GM06990 (cell line): ENCODE measurements around the gene NFATC4.

ENCODE experiments used
- DNase-seq: peaks from one replicate; pipeline ENCODE4 v3.0.0-alpha.2; 2011; ENCODE audit not compliant: insufficient read length; ENCODE audit errors: extremely low read depth
- H3K27me3 ChIP-seq: replicated peaks from 2 replicates; pipeline ENCODE4 v1.6.0; 2011; ENCODE audit warnings: low read length; ENCODE audit not compliant: control insufficient read depth, insufficient read depth
- H3K36me3 ChIP-seq: 2 replicates; pipeline ENCODE4 v1.5.1; 2011; ENCODE audit warnings: low read length; ENCODE audit not compliant: control insufficient read depth, insufficient read depth
- H3K4me3 ChIP-seq: replicated peaks from 2 replicates; pipeline ENCODE4 v1.5.1; 2011; ENCODE audit warnings: low read depth, mild to moderate bottlenecking, control low read depth, low read length
- CTCF ChIP-seq: IDR thresholded peaks from 2 replicates; pipeline ENCODE4 v1.5.1; 2011; ENCODE audit warnings: low read length, control low read depth, mild to moderate bottlenecking, inconsistent platforms; ENCODE audit not compliant: insufficient read depth, poor library complexity, severe bottlenecking

The NFATC4 gene

GRCh38 chr14:24360281-24360680 is 7.7 kb upstream of the NFATC4 start:
- TF ChIP-seq CTCF, result no peak
- H3K36me3 ChIP-seq, result no peaks in the 10 kb centered on the region
- DNase-seq, result no peak
- no peaks in the 10 kb centered on the region for H3K27me3 ChIP-seq
- H3K4me3 ChIP-seq, result no peak overlapping the region

- no peak for DNase-seq
- Histone ChIP-seq H3K27me3 (no peaks in the 10 kb centered on the region), H3K36me3 (no peaks in the 10 kb centered on the region), H3K4me3 (no peak overlapping the region)
- TF ChIP-seq CTCF, result no peak
Observed at GRCh38 chr14:24361326-24361725, 6.7 kb upstream of the NFATC4 start.

- H3K36me3 ChIP-seq, result no peaks in the 10 kb centered on the region
- TF ChIP-seq CTCF, result no peak
- no peaks in the 10 kb centered on the region for H3K27me3 ChIP-seq
- DNase-seq, result no peak
- H3K4me3 ChIP-seq, result no peak overlapping the region
Observed at GRCh38 chr14:24362241-24362960, 5.6 kb upstream of the NFATC4 start.

- H3K36me3 ChIP-seq, result no peaks in the 10 kb centered on the region
- no peak for TF ChIP-seq CTCF
- no peak overlapping the region for H3K4me3 ChIP-seq
- no peaks in the 10 kb centered on the region for H3K27me3 ChIP-seq
- no peak for DNase-seq
Observed at GRCh38 chr14:24363401-24363800, 4.6 kb upstream of the NFATC4 start.

- Histone ChIP-seq H3K36me3 (no peaks in the 10 kb centered on the region), H3K4me3 (no peak overlapping the region), H3K27me3 (no peaks in the 10 kb centered on the region; the same call in 1 of the 2 replicates)
- TF ChIP-seq CTCF, result no peak
- DNase-seq, result no peak
Observed at GRCh38 chr14:24364841-24365240, 3.1 kb upstream of the NFATC4 start.
